ENCODE measurements around the gene ZSCAN9. TPM values are rescaled to one million over a fixed set of nuclear protein-coding genes. Genes with fewer than 3 reads are reported as not detected.
A peak's percentile ranks its signal among the peaks of the same experiment; 100 is the strongest.

ZSCAN9 gene
- total RNA-seq, 1 experiment from 2014 or later = 14.4 TPM

- no TSS peak for BruUV-seq (replicated peaks)
- ATAC-seq = peak; percentile 98
- TF ChIP-seq SIN3A (IDR thresholded peaks at IDR 0.05; ENCODE audit: borderline replicate concordance, insufficient read depth, low read depth, low read length) (peak; percentile 73; the same call in 1 of the 2 replicates), CTCF (IDR thresholded peaks at IDR 0.05) (no peak), POLR2AphosphoS5 (IDR thresholded peaks at IDR 0.05; ENCODE audit: low read depth, low read length) (peak; percentile 74), REST (IDR thresholded peaks at IDR 0.05; ENCODE audit: insufficient read depth in 1 of 2, low read depth in 2 of 2, low read length in 1 of 2) (no peak), TCF7L2 (IDR thresholded peaks at IDR 0.05; ENCODE audit: low read depth, low read length) (0 out of 2 replicates have a peak, but pooled peaks have one; percentile 36)
- CTCF ChIA-PET = interaction anchor here (0.7 to 1.0 kb wide), 3 partner anchors 26 to 132 kb away, joined by 3 to 11 read pairs (median 5); no protein-coding TSS in a partner anchor
- H3K9me3 ChIP-seq (ENCODE audit: control insufficient read depth, insufficient read depth, low read depth, low read length) = no peaks in the 10 kb centered on the region
- no peaks in the 10 kb centered on the region; the same call in none of the 2 replicates for H3K36me3 ChIP-seq (ENCODE audit: control insufficient read depth, insufficient read depth, low read length)
- peak within 1 kb of the TSS; percentile 95 for H3K27ac ChIP-seq (ENCODE audit: low read length)
- in situ Hi-C loops (cut with HindIII; ENCODE audit: low pct_unique_long_range_greater_than_20kb, low sequenced_read_pairs) (no loop called here), intact Hi-C loops (cut with micrococcal nuclease; ENCODE audit: unreplicated experiment) (loop anchor here (5.0 kb wide), 1 partner anchor 85 kb away; no protein-coding TSS in a partner anchor)
- H3K27me3 ChIP-seq (ENCODE audit: control insufficient read depth, insufficient read depth, low read length) = no peaks in the 10 kb centered on the region
- H3K4me1 ChIP-seq (ENCODE audit: control insufficient read depth, insufficient read depth, low read length) = peaks cover 16% of the 10 kb centered on the region; the same call in 1 of the 2 replicates
- peak; percentile 78 for DNase-seq (ENCODE audit: low read depth, low spot score)
- POLR2A ChIA-PET = interaction anchor here (0.6 to 0.7 kb wide), 4 partner anchors 15 to 438 kb away, joined by 3 to 10 read pairs (median 7); partner anchors contain the start of gene ZKSCAN4
- peak within 1 kb of the TSS; percentile 73 to 83 for H3K4me3 ChIP-seq (ENCODE audit: low read depth in 2 of 2, low read length in 2 of 2)
These were observed 42.1 kb downstream of the ZSCAN9 start, which contains the start of gene ZSCAN26 for GRCh38 chr6:28266962-28267694. Gene ZSCAN26 (plus strand): TSS chr6:28267143. CDS start chr6:28271920, 4,777 bp downstream.

GRCh38 chr6:28267695-28268059 lies 42.6 kb downstream of the ZSCAN9 start:
- TF ChIP-seq REST (IDR thresholded peaks at IDR 0.05; ENCODE audit: insufficient read depth in 1 of 2, low read depth in 2 of 2, low read length in 1 of 2) (no peak), POLR2AphosphoS5 (IDR thresholded peaks at IDR 0.05; ENCODE audit: low read depth, low read length) (no peak), SIN3A (IDR thresholded peaks at IDR 0.05; ENCODE audit: borderline replicate concordance, insufficient read depth, low read depth, low read length) (no peak), TCF7L2 (IDR thresholded peaks at IDR 0.05; ENCODE audit: low read depth, low read length) (no peak), CTCF (IDR thresholded peaks at IDR 0.05) (no peak)
- ChIA-PET POLR2A (no interaction called here), CTCF (interaction anchor here (1.0 kb wide), 1 partner anchor 88 kb away, joined by 11 read pairs; no protein-coding TSS in a partner anchor)
- Histone ChIP-seq H3K4me1 (ENCODE audit: control insufficient read depth, insufficient read depth, low read length) (peaks cover 16% of the 10 kb centered on the region; the same call in 1 of the 2 replicates), H3K4me3 (ENCODE audit: low read depth in 2 of 2, low read length in 2 of 2) (peak overlapping the region; percentile 73 to 83), H3K27ac (ENCODE audit: low read length) (peak overlapping the region; percentile 95), H3K9me3 (ENCODE audit: control insufficient read depth, insufficient read depth, low read depth, low read length) (no peaks in the 10 kb centered on the region), H3K36me3 (ENCODE audit: control insufficient read depth, insufficient read depth, low read length) (no peaks in the 10 kb centered on the region; the same call in none of the 2 replicates), H3K27me3 (ENCODE audit: control insufficient read depth, insufficient read depth, low read length) (no peaks in the 10 kb centered on the region)
- DNase-seq (ENCODE audit: low read depth, low spot score) (no peak), ATAC-seq (no peak)
- intact Hi-C loops (cut with micrococcal nuclease; ENCODE audit: unreplicated experiment) (loop anchor here (5.0 kb wide), 1 partner anchor 85 kb away; no protein-coding TSS in a partner anchor), in situ Hi-C loops (cut with HindIII; ENCODE audit: low pct_unique_long_range_greater_than_20kb, low sequenced_read_pairs) (no loop called here)
- no TSS peak for BruUV-seq (replicated peaks)
